VCaP (cell line): ENCODE data around the gene GNLY.

Experiments used
- H3K27ac ChIP-seq: fragments of 450-650 bp; 2 replicates; pipeline ENCODE4 v1.5.1; 2017
- CTCF ChIP-seq: fragments of 450-650 bp; conservative IDR thresholded peaks from 2 replicates; pipeline ENCODE4 v1.5.1; 2017; ENCODE audit warnings: mild to moderate bottlenecking, moderate library complexity

Gene GNLY

GRCh38 chr2:85673716-85674375 is 20.3 kb upstream of the GNLY start:
- no peak overlapping the region for H3K27ac ChIP-seq
- no peak for TF ChIP-seq CTCF

- H3K27ac ChIP-seq = no peak overlapping the region
- no peak for TF ChIP-seq CTCF
These were observed 19.7 kb upstream of the GNLY start for GRCh38 chr2:85674417-85674816.

GRCh38 chr2:85675427-85675826 is 18.7 kb upstream of the GNLY start:
- no peak overlapping the region for H3K27ac ChIP-seq
- no peak for TF ChIP-seq CTCF

- no peak overlapping the region for H3K27ac ChIP-seq
- no peak for TF ChIP-seq CTCF
These were observed 18.2 kb upstream of the GNLY start for GRCh38 chr2:85675866-85676548.

GRCh38 chr2:85678377-85678776 is 15.8 kb upstream of the GNLY start:
- no peak for TF ChIP-seq CTCF
- H3K27ac ChIP-seq = peak overlapping the region; percentile 34

GRCh38 chr2:85678794-85679672 is 15.1 kb upstream of the GNLY start:
- peak overlapping the region; percentile 34 for H3K27ac ChIP-seq
- peak; percentile 98 for TF ChIP-seq CTCF

GRCh38 chr2:85680707-85681371 is 13.3 kb upstream of the GNLY start:
- no peak for TF ChIP-seq CTCF
- H3K27ac ChIP-seq = no peak overlapping the region
